ENCODE measurements around the gene KIFAP3.
A peak's percentile ranks its signal among the peaks of the same experiment; 100 is the strongest.
"Not testable (repeated sequence)": the region's sequence is repeated elsewhere in the genome, so short reads cannot be mapped to it uniquely, and the experiment has no call there.

The KIFAP3 gene

GRCh38 chr1:170074250-170075157 lies at the start of gene KIFAP3:
KIFAP3 (minus strand) TSS chr1:170074695; CDS start chr1:170074467, 228 bp downstream.
- DNase-seq: peak; percentile 99
- TF ChIP-seq POLR2A (IDR thresholded peaks at IDR 0.05; ENCODE audit: low read length) (peak; percentile 79), GATA1 (IDR thresholded peaks at IDR 0.05; ENCODE audit: low read depth, low read length) (no peak)

GRCh38 chr1:170122366-170122765 lies 47.9 kb upstream of the KIFAP3 start:
- no peak for TF ChIP-seq POLR2A (IDR thresholded peaks at IDR 0.05; ENCODE audit: low read length)
- no peak for TF ChIP-seq GATA1 (IDR thresholded peaks at IDR 0.05; ENCODE audit: low read depth, low read length)
- no peak for DNase-seq

GRCh38 chr1:170114906-170115305 lies 40.4 kb upstream of the KIFAP3 start:
- no peak for DNase-seq
- TF ChIP-seq POLR2A (IDR thresholded peaks at IDR 0.05; ENCODE audit: low read length): no peak
- no peak for TF ChIP-seq GATA1 (IDR thresholded peaks at IDR 0.05; ENCODE audit: low read depth, low read length)

DNA sequence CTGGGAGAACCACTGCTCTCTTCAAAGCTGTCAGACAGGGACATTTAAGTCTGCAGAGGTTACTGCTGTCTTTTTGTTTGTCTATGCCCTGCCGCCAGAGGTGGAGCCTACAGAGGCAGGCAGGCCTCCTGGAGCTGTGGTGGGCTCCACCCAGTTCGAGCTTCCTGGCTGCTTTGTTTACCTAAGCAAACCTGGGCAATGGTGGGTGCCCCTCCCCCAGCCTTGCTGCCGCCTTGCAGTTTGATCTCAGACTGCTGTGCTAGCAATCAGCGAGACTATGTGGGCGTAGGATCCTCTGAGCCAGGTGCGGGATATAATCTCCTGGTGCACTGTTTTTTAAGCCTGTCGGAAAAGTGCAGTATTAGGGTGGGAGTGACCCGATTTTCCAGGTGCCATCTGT lies 38.6 kb upstream of the KIFAP3 start:
- not testable (repeated sequence) for DNase-seq

DNA sequence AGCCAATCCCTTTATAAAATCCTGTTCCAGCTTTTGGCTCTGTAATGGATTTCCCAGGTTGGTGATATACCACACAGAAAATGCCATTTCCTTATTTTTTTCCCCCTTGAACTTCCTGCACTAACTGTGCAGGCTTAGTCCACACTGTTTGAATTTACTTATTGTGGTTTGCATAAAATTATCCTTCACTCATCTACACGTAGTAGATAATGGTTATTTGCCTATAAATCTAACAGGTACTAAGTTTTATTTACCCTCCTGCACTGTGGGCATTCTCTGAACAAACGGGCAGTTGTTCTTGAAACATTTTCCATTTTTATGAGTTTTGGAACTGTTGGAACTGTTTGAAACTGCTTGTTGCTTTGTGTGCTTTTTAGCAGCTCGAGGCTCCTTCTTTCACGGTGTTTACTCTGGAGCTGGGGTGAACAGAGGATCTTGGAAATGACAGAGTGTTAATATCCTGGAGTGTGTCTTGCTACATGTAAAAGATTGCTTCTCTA lies 23.0 kb upstream of the KIFAP3 start:
- TF ChIP-seq GATA1 (IDR thresholded peaks at IDR 0.05; ENCODE audit: low read depth, low read length): no peak
- no peak for TF ChIP-seq POLR2A (IDR thresholded peaks at IDR 0.05; ENCODE audit: low read length)
- no peak for DNase-seq

DNA sequence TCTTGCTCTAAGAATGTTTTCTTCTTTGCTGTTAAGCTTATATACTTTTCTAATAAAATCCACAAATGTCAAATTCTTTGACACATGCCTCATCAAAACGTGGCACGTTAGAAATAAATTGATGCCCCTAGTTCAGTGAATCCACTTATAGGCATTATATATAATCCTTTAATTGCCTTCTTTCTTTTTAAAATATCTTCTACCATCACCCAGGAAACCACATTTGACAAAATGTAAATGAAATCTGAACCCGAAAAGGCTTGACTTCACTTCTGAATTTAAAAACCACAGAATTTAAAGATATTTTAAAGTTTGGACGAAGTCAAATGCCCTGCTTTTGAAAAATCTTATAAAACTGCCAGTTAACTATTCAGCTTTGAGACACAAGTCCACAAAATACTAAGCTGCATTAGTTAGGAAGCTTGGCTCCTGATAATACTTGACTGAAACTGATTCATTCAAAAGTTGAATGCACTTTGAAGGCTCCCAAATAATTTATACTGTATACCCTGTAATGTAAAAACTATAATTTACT lies 22.4 kb upstream of the KIFAP3 start:
- DNase-seq: no peak
- TF ChIP-seq POLR2A (IDR thresholded peaks at IDR 0.05; ENCODE audit: low read length) (no peak), GATA1 (IDR thresholded peaks at IDR 0.05; ENCODE audit: low read depth, low read length) (no peak)

DNA sequence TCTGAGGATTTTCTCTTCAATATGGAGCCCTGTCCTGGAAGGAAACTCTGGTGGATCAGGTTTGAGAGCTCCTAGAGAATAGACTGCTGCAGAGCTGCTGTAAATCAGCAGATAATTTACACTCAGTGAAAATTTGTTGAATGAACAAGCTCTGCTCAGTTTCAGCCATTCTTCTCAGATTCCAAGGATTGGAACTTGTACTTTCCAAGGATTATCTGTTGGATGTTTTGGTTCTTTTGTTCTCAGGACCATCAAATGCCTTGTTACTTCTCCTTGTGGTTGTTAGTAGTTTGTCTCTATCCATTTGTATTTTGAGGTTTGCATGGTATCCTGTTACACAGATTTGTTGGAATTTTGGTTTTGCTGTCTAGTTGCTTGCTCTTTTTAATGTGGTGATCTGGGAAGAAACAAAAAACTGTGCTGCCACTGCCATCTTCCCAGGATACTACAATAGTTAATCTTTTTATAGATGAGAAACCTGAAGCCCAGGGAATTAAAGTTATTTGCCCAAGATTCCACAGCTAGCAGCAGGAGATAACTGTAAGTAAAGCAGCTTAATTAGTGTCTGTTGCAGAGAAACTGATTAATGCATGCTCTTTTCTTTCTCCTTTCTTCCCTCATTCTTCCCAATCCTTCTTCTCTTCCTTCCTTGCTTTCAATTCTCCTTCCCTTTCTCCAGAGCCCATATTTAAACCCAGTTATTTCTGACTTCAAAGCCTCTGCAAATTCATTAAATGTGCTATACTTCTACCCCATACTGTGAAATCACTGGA lies 21.7 kb upstream of the KIFAP3 start:
- no peak for TF ChIP-seq POLR2A (IDR thresholded peaks at IDR 0.05; ENCODE audit: low read length)
- no peak for TF ChIP-seq GATA1 (IDR thresholded peaks at IDR 0.05; ENCODE audit: low read depth, low read length)
- no peak for DNase-seq

GRCh38 chr1:170094697-170095616 lies 20.5 kb upstream of the KIFAP3 start:
- DNase-seq: not testable (repeated sequence)

- DNase-seq: no peak
- no peak for TF ChIP-seq GATA1 (IDR thresholded peaks at IDR 0.05; ENCODE audit: low read depth, low read length)
Observed at GRCh38 chr1:170086399-170087032, 12.0 kb upstream of the KIFAP3 start.

DNA sequence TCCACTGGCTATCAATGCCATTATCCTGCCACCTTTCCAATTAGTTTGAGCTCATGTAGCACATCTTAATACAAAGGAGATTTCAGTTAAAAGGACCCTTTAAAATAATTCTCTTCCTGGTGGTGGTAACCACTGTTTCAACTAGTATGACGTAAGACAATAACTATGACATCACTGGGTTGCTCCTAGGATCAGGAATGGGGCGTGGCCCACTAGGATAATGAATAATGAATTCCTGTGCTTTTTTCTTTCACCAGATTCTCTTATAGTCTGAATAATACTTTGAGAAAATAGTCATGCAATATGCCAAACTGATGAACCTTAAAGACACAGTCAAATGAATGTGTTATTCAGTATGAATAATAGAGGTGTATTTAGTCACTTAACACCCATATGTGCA lies 10.6 kb upstream of the KIFAP3 start:
- TF ChIP-seq POLR2A (IDR thresholded peaks at IDR 0.05; ENCODE audit: low read length) (no peak), GATA1 (IDR thresholded peaks at IDR 0.05; ENCODE audit: low read depth, low read length) (no peak)
- DNase-seq: no peak

GRCh38 chr1:170078610-170079189 lies 4.2 kb upstream of the KIFAP3 start:
- DNase-seq: no peak
- no peak for TF ChIP-seq POLR2A (IDR thresholded peaks at IDR 0.05; ENCODE audit: low read length)
- no peak for TF ChIP-seq GATA1 (IDR thresholded peaks at IDR 0.05; ENCODE audit: low read depth, low read length)

DNA sequence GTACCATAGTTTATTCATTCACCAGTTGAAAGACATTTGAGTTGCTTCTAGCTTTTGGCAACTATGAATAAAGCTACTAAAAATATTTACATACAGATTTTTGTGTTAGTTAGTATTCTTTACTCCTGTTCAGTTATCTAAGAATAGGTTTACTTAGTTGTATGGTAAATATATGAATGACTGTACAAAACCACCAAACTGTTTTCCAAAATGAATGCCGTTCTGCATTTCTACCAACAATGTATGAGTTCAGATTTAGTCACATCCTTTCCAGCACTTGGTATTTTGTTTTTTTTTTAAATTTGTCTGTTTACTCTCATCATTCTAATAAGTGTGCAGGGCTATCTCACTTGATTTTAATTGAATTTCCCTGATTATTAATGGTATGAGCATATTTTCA lies 3.4 kb upstream of the KIFAP3 start:
- TF ChIP-seq GATA1 (IDR thresholded peaks at IDR 0.05; ENCODE audit: low read depth, low read length): no peak
- no peak for TF ChIP-seq POLR2A (IDR thresholded peaks at IDR 0.05; ENCODE audit: low read length)
- no peak for DNase-seq

- peak; percentile 9 to 10 for DNase-seq
Observed at GRCh38 chr1:170076952-170077351, 2.5 kb upstream of the KIFAP3 start.

Data from erythroblast (primary cell).